IMR-90 (cell line): ENCODE data around the gene USP53. TPM values are rescaled to one million over a fixed set of nuclear protein-coding genes. Genes with fewer than 3 reads are reported as not detected.

ENCODE experiments used
- ATAC-seq: fragments of 200-7000 bp; cut with Tn5 transposase; 2 replicates; pipeline ENCODE4 v1.9.1; 2020; ENCODE audit warnings: low read depth, mild to moderate bottlenecking, moderate library complexity
- BruUV-seq: library from RNA; stranded (reverse); fragments of 400-500 nt; replicated peaks from 2 replicates; lab custom pipeline; 2021; lab: Mats Ljungman, UMichigan
- CTCF ChIA-PET: fragments of 300-600 bp; formaldehyde crosslinking; extraction: SDS; loops from one replicate; lab custom pipeline; 2021; ENCODE audit warnings: antibody characterized with exemption; lab: Yijun Ruan, JAX
- POLR2A ChIA-PET: fragments of 300-600 bp; sonication (Branson Sonifier 250); formaldehyde crosslinking; loops from one replicate; lab custom pipeline; 2022; ENCODE audit warnings: antibody characterized with exemption; ENCODE audit not compliant: unreplicated experiment; lab: Charles Lee
- DNase-seq: peaks from one replicate; pipeline ENCODE4 v3.0.0; 2013
- H2AFZ ChIP-seq: replicated peaks from 2 replicates; pipeline ENCODE3; 2013; ENCODE audit warnings: low read length, mild to moderate bottlenecking; ENCODE audit not compliant: poor library complexity
- H2AK5ac ChIP-seq: 2 replicates; pipeline ENCODE4 v1.6.1; 2013; ENCODE audit warnings: low read depth, low read length, inconsistent platforms
- H2AK9ac ChIP-seq: replicated peaks from 2 replicates; pipeline ENCODE3; 2013; ENCODE audit warnings: mild to moderate bottlenecking, low read depth, low read length, moderate library complexity; ENCODE audit not compliant: poor library complexity
- H2BK120ac ChIP-seq: 2 replicates; pipeline ENCODE4 v1.6.1; 2013; ENCODE audit warnings: low read depth, low read length, inconsistent platforms
- H2BK15ac ChIP-seq: 3 replicates; pipeline ENCODE4 v1.6.1; 2013; ENCODE audit warnings: low read depth, low read length, inconsistent platforms
- H2BK20ac ChIP-seq: 2 replicates; pipeline ENCODE4 v1.6.1; 2013; ENCODE audit warnings: low read depth, mild to moderate bottlenecking, inconsistent platforms, low read length, moderate library complexity
- H2BK5ac ChIP-seq: 2 replicates; pipeline ENCODE4 v1.6.1; 2013; ENCODE audit warnings: mild to moderate bottlenecking, low read depth, low read length, inconsistent platforms; ENCODE audit not compliant: poor library complexity, severe bottlenecking
- H3K14ac ChIP-seq: replicated peaks from 2 replicates; pipeline ENCODE4 v1.6.1; 2013; ENCODE audit warnings: low read depth, low read length, inconsistent platforms
- H3K18ac ChIP-seq: 2 replicates; pipeline ENCODE4 v1.6.1; 2013; ENCODE audit warnings: low read depth, low read length, control low read depth
- H3K23ac ChIP-seq: 2 replicates; pipeline ENCODE4 v1.6.1; 2013; ENCODE audit warnings: low read depth, low read length, inconsistent platforms
- H3K27ac ChIP-seq: 2 replicates; pipeline ENCODE4 v1.5.1; 2013; ENCODE audit warnings: mild to moderate bottlenecking, control low read depth, low read length; ENCODE audit not compliant: insufficient read depth
- H3K27me3 ChIP-seq: 2 replicates; pipeline ENCODE4 v1.6.1; 2013; ENCODE audit warnings: low read length; ENCODE audit not compliant: control insufficient read depth, insufficient read depth
- H3K36me3 ChIP-seq: 2 replicates; pipeline ENCODE4 v1.6.1; 2013; ENCODE audit warnings: low read length, mixed read lengths; ENCODE audit not compliant: control insufficient read depth, insufficient read depth
- H3K4ac ChIP-seq: 2 replicates; pipeline ENCODE4 v1.6.1; 2013; ENCODE audit warnings: low read depth, low read length, inconsistent platforms
- H3K4me1 ChIP-seq: 2 replicates; pipeline ENCODE4 v1.6.1; 2013; ENCODE audit warnings: low read length, mixed read lengths; ENCODE audit not compliant: control insufficient read depth, insufficient read depth
- H3K4me2 ChIP-seq: 2 replicates; pipeline ENCODE4 v1.6.1; 2013; ENCODE audit warnings: low read depth, mild to moderate bottlenecking, control low read depth, low read length, moderate library complexity
- H3K4me3 ChIP-seq: 2 replicates; pipeline ENCODE4 v1.5.1; 2013; ENCODE audit warnings: low read depth, mild to moderate bottlenecking, control low read depth, low read length, moderate library complexity; ENCODE audit not compliant: insufficient read depth
- H3K56ac ChIP-seq: 2 replicates; pipeline ENCODE4 v1.6.1; 2013; ENCODE audit warnings: low read length, inconsistent platforms; ENCODE audit not compliant: insufficient read depth; ENCODE audit errors: extremely low read depth
- H3K79me1 ChIP-seq, 2 experiments: 2 replicates each; pipeline ENCODE4 v1.6.1; 2013; ENCODE audit warnings: low read length in 2 of 2, inconsistent platforms in 1 of 2, low read depth in 1 of 2
- H3K9ac ChIP-seq: 2 replicates; pipeline ENCODE4 v1.6.1; 2013; ENCODE audit warnings: low read depth, low read length, control low read depth
- H3K9me1 ChIP-seq: 2 replicates; pipeline ENCODE4 v1.6.1; 2013; ENCODE audit warnings: low read length, inconsistent platforms; ENCODE audit not compliant: insufficient read depth
- H3K9me3 ChIP-seq: 2 replicates; pipeline ENCODE4 v1.6.1; 2013; ENCODE audit warnings: low read length; ENCODE audit not compliant: control insufficient read depth, insufficient read depth
- H4K20me1 ChIP-seq: 2 replicates; pipeline ENCODE4 v1.6.1; 2013; ENCODE audit warnings: low read length, inconsistent platforms; ENCODE audit not compliant: insufficient read depth
- H4K5ac ChIP-seq: 2 replicates; pipeline ENCODE4 v1.6.1; 2013; ENCODE audit warnings: mild to moderate bottlenecking, low read depth, low read length, control low read depth
- H4K8ac ChIP-seq, 2 experiments: 2 replicates each; pipeline ENCODE4 v1.6.1; 2013; ENCODE audit warnings: low read depth in 2 of 2, low read length in 2 of 2, control low read depth in 1 of 2, inconsistent platforms in 1 of 2
- H4K91ac ChIP-seq: 2 replicates; pipeline ENCODE4 v1.6.1; 2013; ENCODE audit warnings: low read depth, low read length, inconsistent platforms; ENCODE audit not compliant: insufficient read depth
- BHLHE40 ChIP-seq: fragments of 150-350 bp; IDR thresholded peaks from 2 replicates; pipeline ENCODE4 v1.6.1; 2016; ENCODE audit warnings: mild to moderate bottlenecking, low read depth, low read length
- CTCF ChIP-seq: conservative IDR thresholded peaks from 2 replicates; pipeline ENCODE4 v1.5.1; 2012; ENCODE audit warnings: mild to moderate bottlenecking, low read depth, low read length, improper control_type of control experiment
- ELK1 ChIP-seq: fragments of 150-350 bp; IDR thresholded peaks from 2 replicates; pipeline ENCODE4 v1.6.1; 2016; ENCODE audit warnings: low read depth, mild to moderate bottlenecking, low read length, moderate library complexity, borderline replicate concordance
- FOS ChIP-seq: fragments of 150-350 bp; IDR thresholded peaks from 2 replicates; pipeline ENCODE4 v1.6.1; 2016; ENCODE audit warnings: low read depth, low read length
- MAFK ChIP-seq: IDR thresholded peaks from 2 replicates; pipeline ENCODE4 v1.6.1; 2012; ENCODE audit warnings: low read depth, low read length, improper control_type of control experiment
- RAD21 ChIP-seq: IDR thresholded peaks from 2 replicates; pipeline ENCODE4 v1.6.1; 2012; ENCODE audit warnings: low read length, improper control_type of control experiment
- USF2 ChIP-seq: fragments of 150-350 bp; IDR thresholded peaks from 2 replicates; pipeline ENCODE4 v1.6.1; 2017; ENCODE audit warnings: mild to moderate bottlenecking, antibody characterized with exemption, low read length, low read depth
- dilution Hi-C: fragments of 300-500 bp; cut with HindIII; formaldehyde crosslinking; loops from one replicate; pipeline ENCODE4 v1.14.3; 2018; ENCODE audit warnings: low sequenced_read_pairs; ENCODE audit not compliant: unreplicated experiment
- in situ Hi-C: fragments of 300-500 bp; cut with MboI; formaldehyde crosslinking; loops from 3 replicates; pipeline ENCODE4 v1.14.3; 2019; ENCODE audit warnings: low sequenced_read_pairs, inconsistent platforms, mixed read lengths
- intact Hi-C: fragments of 100-400 bp; cut with micrococcal nuclease; formaldehyde crosslinking; loops from 2 replicates; pipeline ENCODE4 v1.10.0; 2022
- polyA plus RNA-seq, 3 experiments: library from polyadenylated mRNA; depleted of rRNA; stranded (reverse); fragments of >200 nt; gene quantifications; 2 replicates each; pipeline ENCODE4 v1.2.3, GENCODE V29; 2012; ENCODE audit warnings: low replicate concordance in 1 of 3
- total RNA-seq: library from RNA; depleted of rRNA; stranded (reverse); fragments of >200 nt; gene quantifications from 2 replicates; pipeline ENCODE4 v1.2.3, GENCODE V29; 2012

The USP53 gene
- total and polyA plus RNA-seq, 2 of the 4 experiments (the other 2 are of a cell fraction): 11.2 to 24.0 TPM

GRCh38 chr4:119303587-119304305 is 91.2 kb downstream of the USP53 start (continued):
- TF ChIP-seq MAFK (no peak), BHLHE40 (no peak)

GRCh38 chr4:119304431-119304830 is 91.9 kb downstream of the USP53 start:
- no peaks in the 10 kb centered on the region for H4K20me1 ChIP-seq
- H3K23ac ChIP-seq: no peak overlapping the region
- H3K27ac ChIP-seq: no peak overlapping the region
- H3K18ac ChIP-seq: no peak overlapping the region
- peaks cover 0 to 13% of the 10 kb centered on the region in 2 experiments; a peak in 3 of 4 replicates for H3K79me1 ChIP-seq
- H2AFZ ChIP-seq: no peak overlapping the region
- ChIA-PET POLR2A (no interaction called here), CTCF (no interaction called here)
- H2BK120ac ChIP-seq: no peak overlapping the region
- no peak overlapping the region for H2AK9ac ChIP-seq
- no peak overlapping the region for H4K91ac ChIP-seq
- no peak overlapping the region for H3K4me3 ChIP-seq
- H4K5ac ChIP-seq: no peak overlapping the region
- ATAC-seq: no peak
- no peak overlapping the region for H3K56ac ChIP-seq
- TF ChIP-seq USF2 (no peak), ELK1 (no peak), RAD21 (no peak), FOS (no peak), CTCF (no peak), BHLHE40 (no peak)
- dilution Hi-C loops (no loop called here), in situ Hi-C loops (loop anchor here (5.0 kb wide), 1 partner anchor 753 kb away; no protein-coding TSS in a partner anchor), intact Hi-C loops (no loop called here)
- no peak overlapping the region for H3K14ac ChIP-seq
- H2BK15ac ChIP-seq: no peak overlapping the region
- no peaks in the 10 kb centered on the region for H3K27me3 ChIP-seq
- no peak overlapping the region for H3K4me2 ChIP-seq
- no peak overlapping the region for H3K9ac ChIP-seq
- no peak overlapping the region for H2BK20ac ChIP-seq
- H3K9me1 ChIP-seq: 0 out of 2 replicates have a peak, but pooled peaks cover 3% of the 10 kb centered on the region
- no peak overlapping the region for H4K8ac ChIP-seq
- H3K9me3 ChIP-seq: no peaks in the 10 kb centered on the region
- no peak overlapping the region for H3K4ac ChIP-seq
- no peaks in the 10 kb centered on the region for H3K36me3 ChIP-seq
- no peak overlapping the region for H2BK5ac ChIP-seq
- no peak for DNase-seq
- BruUV-seq: no TSS peak
- H2AK5ac ChIP-seq: no peak overlapping the region
- no peaks in the 10 kb centered on the region; the same call in 1 of the 2 replicates for H3K4me1 ChIP-seq
